Astrocyte of the spinal cord (primary cell): ENCODE data around the gene VWA3A.
"Not testable (repeated sequence)": the region's sequence is repeated elsewhere in the genome, so short reads cannot be mapped to it uniquely, and the experiment has no call there.

Experiments
- DNase-seq: peaks from one replicate; pipeline ENCODE4 v3.0.0; 2011; ENCODE audit warnings: low read depth, low spot score
- H3K4me3 ChIP-seq: 2 replicates; pipeline ENCODE4 v1.5.1; 2011; ENCODE audit warnings: low read depth, mild to moderate bottlenecking, low read length, moderate library complexity
- in situ Hi-C: cut with HindIII; loops from 2 replicates; pipeline ENCODE4 v1.10.0; 2017; ENCODE audit warnings: low sequenced_read_pairs
- TF ChIP-seq, protein P1 (sequence below): IDR thresholded peaks from 2 replicates; pipeline ENCODE4 v1.5.1; 2012; ENCODE audit warnings: low read depth, mild to moderate bottlenecking, low read length, inconsistent platforms

Gene VWA3A

DNA sequence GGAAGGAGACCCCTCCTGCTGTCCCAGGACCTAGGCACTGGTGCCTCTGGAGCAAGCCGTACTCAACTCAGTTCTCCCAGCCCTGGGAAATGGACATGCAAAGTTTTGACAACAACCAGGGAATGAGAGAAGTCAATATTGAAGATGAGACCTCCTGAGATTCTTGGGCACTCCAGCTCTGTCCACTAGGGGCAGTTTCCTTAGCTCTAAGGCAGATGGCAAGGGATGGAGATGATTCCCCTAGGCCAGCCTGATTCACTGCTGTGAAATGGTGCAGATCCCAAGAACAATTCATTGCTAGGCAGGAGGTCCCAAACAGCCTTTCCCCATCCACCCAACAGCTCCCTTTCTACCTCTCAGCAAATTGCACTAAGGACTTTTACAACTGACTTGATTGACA is 49.4 kb downstream of the VWA3A start:
- TF ChIP-seq, protein P1, sequence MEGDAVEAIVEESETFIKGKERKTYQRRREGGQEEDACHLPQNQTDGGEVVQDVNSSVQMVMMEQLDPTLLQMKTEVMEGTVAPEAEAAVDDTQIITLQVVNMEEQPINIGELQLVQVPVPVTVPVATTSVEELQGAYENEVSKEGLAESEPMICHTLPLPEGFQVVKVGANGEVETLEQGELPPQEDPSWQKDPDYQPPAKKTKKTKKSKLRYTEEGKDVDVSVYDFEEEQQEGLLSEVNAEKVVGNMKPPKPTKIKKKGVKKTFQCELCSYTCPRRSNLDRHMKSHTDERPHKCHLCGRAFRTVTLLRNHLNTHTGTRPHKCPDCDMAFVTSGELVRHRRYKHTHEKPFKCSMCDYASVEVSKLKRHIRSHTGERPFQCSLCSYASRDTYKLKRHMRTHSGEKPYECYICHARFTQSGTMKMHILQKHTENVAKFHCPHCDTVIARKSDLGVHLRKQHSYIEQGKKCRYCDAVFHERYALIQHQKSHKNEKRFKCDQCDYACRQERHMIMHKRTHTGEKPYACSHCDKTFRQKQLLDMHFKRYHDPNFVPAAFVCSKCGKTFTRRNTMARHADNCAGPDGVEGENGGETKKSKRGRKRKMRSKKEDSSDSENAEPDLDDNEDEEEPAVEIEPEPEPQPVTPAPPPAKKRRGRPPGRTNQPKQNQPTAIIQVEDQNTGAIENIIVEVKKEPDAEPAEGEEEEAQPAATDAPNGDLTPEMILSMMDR: peak; percentile 54
- H3K4me3 ChIP-seq: no peak overlapping the region
- in situ Hi-C loops: no loop called here
- DNase-seq: no peak

DNA sequence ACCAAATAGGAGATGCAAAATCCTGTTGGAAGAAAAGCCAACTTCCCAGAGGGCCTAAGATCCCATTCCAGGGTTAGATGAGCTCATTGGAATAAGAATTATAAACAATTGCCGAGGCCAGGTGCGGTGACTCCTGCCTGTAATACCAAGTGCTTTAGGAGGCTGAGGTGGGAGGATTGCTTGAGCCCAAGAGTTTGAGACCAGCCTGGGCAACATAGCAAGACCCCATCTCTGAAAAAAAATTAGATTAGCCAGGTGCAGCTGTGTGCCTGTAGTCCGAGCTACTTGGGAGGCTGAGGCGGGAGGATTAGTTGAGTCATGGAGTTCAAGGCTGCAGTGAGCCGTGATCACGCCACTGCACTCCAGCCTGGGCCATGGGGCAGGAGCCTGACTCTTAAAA is 52.2 kb downstream of the VWA3A start:
- in situ Hi-C loops: no loop called here
- no peak for DNase-seq
- TF ChIP-seq, protein P1: no peak

DNA sequence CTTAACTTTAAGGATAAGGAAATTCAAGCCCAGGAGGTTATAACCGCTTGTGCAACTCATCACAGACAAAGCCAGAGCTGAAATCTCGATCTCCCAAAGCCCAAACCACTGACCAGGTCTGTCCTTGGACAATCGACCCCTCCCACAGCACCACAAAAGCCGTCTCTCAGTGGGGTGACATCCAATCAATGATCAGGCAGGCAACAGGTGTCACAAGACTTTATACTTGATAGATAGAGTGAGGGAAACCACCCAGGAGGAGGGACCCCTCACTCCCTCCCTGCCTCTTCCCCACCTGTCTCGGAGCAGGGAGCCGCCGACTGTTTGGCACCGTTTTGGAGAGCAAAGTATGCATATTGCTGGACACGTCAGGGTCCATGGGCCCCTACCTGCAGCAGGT is 55.5 kb downstream of the VWA3A start:
- TF ChIP-seq, protein P1: no peak
- in situ Hi-C loops: no loop called here
- no peak for DNase-seq
- no peak overlapping the region for H3K4me3 ChIP-seq

More for the DNA sequence above, 52.2 kb downstream of the VWA3A start:
- no peak overlapping the region for H3K4me3 ChIP-seq

DNA sequence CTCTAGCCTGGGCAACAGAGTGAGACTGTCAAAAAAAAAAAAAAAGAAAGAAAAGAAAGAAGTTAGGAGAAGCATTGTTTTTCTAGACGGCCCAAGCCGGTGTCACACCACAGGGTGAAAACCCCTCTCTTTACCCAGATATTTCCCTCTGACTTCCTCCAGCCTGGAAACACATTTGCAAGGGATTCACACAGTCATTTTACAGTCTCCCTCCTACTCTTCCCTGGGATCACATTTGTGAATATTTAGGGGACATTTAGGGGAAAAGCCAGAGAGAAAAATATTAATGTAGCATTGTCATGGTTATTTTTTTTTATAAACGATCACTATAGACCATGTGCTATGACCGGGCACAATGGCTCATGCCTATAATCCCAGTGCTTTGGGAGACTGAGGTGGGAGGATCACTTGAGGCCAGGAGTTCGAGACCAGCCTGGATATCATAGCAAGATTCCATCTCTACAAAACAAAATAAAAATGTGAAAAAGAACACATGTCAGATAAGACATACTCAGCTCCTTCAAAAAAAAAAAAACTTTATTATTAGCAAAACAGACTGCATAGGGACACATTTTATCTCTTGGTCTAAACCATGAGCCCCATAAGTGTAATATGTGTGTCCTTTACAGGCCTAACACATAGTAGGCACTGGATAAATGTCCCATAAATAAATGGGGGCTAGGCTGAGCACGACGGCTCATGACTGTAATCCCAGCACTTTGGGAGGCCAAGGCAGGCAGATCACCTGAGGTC is 59.1 kb downstream of the VWA3A start:
- H3K4me3 ChIP-seq: no peak overlapping the region
- TF ChIP-seq, protein P1: no peak
- in situ Hi-C loops: no loop called here
- DNase-seq: no peak

DNA sequence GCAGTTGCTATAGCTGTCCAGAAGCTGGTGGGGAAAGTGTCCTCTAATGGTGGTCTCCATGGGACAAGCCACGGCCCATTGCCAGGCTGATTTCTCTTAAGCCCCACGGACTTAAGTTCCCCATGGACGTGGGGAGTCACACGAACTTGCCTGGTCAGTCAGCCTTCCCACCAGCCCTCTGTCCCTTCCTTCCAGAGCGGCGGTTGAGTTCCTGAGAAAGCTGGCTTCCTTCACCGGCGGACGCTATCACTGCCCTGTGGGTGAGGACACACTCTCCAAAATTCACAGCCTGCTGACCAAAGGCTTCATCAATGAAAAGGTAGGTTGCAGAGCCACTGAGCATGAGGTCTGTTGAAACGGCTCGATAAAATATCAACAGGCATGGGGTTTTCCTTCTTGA is 60.0 kb downstream of the VWA3A start:
- in situ Hi-C loops: no loop called here
- no peak for DNase-seq
- TF ChIP-seq, protein P1: no peak
- H3K4me3 ChIP-seq: no peak overlapping the region

DNA sequence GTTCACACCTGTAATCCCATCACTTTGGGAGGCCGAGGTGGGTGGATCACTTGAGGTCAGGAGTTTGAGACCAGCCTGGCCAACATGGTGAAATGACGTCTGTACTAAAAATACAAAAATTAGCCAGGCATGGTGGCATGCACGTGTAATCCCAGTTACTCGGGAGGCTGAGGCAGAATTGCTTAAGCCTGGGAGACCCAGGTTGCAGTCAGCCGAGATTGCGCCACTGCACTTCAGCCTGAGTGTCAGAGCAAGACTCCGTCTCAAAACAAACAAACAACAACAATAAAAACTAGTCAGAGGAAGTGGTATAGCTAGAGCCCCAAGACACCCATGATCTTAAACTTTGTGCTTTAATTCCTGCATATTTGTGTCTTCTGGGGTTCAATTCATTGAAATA is 60.7 kb downstream of the VWA3A start:
- H3K4me3 ChIP-seq, DNase-seq, in situ Hi-C loops: not testable (repeated sequence)

DNA sequence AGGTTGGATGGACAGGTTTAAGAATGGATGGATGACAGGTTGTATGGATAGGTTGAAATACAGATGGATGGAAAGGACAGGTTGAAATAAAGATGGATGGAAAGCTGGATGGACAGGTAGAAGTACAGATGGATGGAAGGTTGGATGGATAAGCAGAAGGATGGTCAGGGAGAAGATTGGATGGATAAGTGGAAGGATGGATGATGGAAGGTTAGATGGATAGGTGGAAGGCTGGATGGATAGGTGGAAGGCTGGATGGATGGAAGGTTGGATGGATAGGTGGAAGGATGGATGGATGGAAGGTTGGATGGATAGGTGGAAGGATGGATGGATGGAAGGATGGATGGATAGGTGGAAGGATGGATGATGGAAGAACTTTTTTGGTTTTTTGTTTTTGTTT is 69.1 kb downstream of the VWA3A start:
- in situ Hi-C loops: no loop called here
- no peak overlapping the region for H3K4me3 ChIP-seq
- TF ChIP-seq, protein P1: no peak
- DNase-seq: no peak
